Stimulated activated CD4-positive, alpha-beta T cell treated with anti-CD3 and anti-CD28 coated beads, Interleukin-12 subunit alpha, Interleukin-12 subunit beta, amount 100 ng/mL, for 48 hours (primary cell): ENCODE data around the gene GPR55.

ENCODE experiments used
- DNase-seq, 3 donors: peaks; one replicate each; pipeline ENCODE4 v3.0.0-alpha.2; 2020; ENCODE audit warnings: low read depth in 2 of 3, low spot score in 1 of 3

GPR55 gene

DNA sequence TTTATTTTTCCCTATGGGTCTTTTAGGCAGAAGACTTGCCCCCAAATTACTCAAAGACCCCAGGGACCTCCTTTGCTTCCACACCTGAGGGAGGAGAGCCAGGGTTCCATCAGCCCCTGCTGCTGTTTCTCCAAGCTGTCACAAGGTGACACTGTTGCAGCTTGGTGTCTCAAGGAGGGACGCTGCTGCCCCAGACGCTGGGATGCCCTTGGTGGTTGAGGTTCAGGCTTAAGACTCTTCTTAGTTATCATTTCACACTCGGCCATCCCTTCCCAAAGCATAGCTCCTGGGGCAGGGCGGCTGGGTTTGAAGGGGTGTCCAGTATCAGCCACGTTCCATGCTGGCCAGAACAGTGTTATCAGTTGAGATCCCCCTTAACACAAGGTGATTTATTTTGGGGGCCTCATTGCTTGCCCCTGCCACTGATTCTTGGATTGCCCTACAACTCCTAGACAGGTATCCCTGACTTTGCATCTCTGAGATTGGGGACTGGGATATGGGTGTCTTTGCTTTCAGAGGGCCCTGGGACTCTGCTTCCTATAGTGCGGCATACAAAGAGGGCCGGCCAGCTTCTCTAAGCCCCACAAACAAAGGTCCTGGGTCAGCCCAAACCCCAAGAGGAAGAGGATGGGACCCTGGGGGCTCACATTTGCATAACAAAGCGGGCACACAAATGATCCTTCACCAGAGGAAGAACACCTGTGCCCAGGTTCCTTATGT lies 22.7 kb downstream of the GPR55 start:
- DNase-seq: peak; percentile 36 to 60 (median 50)

DNA sequence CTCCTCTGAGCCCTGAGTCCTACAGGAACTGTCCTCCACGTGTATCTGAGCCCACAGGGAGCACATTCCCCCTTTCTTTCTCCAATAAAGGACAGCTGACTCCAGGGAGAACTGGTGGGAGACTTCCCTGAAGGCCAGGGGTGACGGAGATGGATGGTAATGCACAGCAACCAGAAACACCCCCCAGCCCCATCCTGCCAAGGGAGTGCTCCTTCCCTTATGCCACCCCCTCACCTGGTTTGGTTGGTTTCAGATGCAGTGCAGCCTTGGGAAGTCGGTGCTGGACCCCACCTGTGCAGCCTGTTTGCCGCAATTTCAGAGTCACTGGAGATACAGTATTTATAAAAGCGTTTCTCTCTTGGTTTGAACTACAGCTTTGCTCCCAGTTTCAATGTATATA lies 24.0 kb downstream of the GPR55 start:
- no peak for DNase-seq

DNA sequence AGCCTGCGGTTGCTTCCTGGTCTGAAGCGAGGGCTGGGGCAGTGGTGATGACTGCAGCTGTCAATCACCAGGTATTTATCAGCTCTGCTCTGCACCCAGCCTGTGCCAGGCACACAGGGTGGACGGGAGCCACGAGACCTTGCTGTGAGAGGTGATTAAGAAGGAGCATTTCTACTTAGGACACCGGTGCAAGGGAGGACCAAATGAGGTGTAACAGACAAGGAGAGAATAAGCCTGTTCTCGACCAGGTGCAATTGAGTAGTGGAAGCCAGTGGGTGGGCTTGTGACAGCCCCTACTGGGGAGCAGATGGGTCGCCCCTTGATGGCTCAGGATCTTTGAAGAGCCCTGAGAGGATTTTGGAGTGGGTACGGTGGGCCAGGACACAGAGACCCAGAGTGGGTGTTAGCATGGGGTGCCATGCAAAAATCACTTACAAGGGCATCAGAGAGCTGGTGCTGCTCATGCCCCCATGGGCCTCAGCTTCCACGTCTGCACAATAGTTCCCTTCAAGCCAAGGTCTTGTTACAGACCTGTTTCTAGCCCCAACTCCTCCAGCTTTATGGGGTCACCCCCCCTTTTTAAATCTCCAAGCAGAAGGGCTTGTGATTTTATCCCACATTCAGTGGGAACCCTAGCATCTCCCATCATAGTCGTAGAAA lies 24.6 kb downstream of the GPR55 start:
- no peak for DNase-seq

DNA sequence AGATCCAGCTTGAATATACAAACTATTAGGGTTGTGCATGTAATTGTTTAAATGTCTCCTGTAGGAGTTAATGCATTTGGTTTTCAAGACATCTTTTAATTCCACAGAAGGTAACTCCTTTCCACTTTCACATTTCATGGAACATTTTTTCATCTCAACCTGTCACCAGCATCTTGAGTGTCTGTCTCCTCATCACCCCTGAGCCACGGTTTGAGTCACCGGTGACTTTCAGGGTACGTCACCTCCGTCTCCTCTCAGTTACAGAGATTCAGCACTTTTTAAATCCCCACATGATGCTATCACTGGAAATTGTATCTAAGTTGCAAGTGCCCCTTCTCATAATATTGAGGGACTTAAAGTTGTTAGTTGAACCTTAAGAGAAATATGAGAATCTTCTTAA lies 25.3 kb downstream of the GPR55 start:
- peak in 2 of 3 donors; percentile 50 for DNase-seq

DNA sequence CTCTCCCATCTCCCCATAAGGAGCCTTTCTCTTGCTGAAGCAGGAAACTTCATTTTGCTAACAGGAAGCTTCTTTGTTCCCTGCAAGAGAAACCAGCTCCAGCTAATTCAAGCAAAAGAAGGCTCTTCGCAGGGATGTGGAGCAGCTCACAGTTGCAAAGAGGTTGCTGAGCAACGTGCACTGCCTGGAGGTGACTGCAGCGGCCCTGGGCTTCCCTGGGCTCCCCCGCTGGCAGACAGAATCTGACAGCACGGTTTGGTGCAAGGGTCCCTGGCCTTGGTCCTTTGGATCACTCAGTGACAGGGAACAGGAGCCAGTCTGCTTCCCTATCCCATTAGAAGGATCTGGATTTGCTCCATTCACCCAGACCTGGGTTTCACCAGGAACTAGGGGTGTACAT lies 25.8 kb downstream of the GPR55 start:
- DNase-seq: no peak

DNA sequence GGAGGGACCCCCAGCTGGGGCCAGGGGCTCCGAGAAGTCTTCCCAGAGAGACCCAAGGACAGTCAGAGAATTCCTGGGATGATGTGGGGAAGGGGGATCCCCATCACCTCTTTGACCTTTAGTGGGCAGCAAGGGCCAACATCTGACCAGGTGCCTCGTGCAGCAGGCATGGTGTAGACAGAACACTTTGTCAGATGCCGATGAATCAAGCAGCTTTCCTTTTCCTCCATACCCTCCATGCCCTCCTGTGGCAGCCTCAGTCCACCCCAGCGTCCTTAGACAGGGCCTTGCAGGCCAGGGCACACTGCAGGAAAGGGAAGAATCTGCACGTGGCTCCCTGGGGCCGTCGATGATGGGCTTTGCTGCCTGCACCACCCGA lies 26.3 kb downstream of the GPR55 start:
- no peak for DNase-seq

DNA sequence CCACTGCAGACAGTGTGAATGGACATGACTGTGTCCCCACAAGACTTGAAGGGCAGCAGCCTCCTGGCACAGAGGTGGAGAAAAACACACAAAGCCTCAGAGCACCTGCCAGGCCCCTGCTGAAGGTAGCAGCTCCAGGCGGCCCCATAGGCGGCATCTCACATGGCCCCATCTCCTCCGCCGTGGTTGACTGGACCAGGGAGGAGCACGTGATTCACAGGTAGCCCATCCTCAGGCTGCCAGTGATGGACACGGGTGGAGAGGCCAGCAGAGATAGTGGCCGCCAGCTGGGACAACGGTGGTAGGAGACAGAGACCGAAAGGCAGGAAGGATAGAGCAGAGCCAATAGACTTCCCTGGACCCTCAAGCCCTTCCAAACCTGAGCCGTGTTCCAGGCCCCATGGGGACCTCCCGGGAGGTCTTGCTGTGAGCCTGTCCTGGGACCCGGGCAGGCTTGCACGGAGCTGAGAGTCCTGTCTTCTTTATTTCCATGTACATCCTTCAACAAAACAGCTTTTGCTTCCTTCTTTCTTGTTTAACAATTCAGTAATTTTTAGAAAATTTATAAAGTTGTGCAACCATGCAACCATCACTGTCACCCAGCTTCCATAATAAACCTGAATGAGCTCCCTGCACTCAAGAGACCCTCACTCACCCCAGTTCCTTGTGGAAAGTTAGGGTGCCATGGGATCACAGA lies 26.9 kb downstream of the GPR55 start:
- no peak for DNase-seq

DNA sequence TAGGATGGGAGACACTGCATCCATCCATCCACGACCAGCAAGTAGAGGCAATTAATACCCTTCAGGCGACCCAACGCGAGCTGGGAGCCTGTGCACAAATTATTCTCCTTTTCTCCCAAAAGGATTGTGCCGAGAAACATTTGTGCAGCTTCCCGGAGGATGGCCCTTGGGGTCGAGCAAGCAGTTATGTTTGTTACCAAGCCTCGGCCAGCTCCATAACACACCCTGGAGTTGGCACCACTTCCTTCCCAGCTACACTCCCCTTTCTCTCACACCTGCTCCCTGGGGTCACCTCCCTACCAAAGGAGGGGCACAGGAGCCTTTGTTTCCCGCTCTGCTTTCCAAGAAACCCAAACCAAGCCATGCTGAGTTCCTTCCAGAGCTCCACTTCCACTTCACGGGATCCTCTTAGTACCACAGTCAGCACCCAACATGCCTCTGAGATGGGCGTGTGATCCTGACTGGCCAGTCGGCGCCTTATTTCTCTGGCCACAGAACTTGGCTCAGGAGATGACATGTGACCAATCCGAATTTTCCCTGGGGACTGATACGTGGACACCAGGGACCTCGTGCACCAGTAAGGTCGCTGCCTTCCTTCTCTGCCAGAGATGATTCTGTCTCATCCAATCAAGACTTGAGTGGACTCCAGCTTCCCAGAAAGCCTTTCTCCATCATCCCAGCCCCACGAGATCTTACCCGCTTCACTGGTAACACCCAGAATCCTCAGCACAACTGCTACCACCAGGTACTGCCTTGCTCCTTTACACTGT lies 28.5 kb downstream of the GPR55 start:
- no peak for DNase-seq

DNA sequence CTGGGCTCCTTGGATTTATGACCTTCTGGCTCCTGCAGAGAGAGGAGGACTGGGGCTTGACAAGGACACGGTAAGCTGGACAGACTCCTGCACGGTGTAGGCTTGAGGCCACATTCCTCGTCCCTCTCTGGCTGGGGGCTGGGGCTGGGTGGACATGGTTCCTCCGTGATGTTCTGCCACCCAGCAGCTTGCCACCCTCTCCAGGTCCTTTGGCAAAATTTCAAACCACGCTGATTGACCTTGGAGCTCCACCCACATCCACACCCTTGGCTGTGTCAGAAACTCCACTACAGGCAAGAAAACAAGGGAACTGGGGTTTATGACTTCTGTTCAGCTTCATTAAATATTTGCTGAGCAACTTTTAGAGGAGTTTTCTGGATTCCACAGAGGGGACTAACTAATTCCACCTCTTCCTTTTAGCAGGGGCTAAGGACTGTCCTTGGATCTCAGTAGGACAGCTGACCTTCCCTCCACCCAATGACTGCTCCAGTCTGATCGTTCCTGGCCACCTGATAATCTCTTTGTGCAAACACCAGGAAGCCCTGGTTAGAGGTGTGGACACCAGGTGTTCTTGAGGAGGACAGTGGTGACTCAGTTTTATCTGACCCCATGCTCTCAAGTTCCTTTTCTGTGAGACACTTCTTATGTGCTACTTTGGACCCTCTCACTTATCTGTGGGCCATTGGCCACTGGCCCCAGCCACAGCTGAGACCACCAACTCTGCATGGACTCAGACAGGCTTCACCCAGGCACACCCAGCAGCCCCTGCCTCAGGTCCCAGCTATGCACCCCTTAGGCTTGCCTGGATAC lies 29.3 kb downstream of the GPR55 start:
- no peak for DNase-seq

DNA sequence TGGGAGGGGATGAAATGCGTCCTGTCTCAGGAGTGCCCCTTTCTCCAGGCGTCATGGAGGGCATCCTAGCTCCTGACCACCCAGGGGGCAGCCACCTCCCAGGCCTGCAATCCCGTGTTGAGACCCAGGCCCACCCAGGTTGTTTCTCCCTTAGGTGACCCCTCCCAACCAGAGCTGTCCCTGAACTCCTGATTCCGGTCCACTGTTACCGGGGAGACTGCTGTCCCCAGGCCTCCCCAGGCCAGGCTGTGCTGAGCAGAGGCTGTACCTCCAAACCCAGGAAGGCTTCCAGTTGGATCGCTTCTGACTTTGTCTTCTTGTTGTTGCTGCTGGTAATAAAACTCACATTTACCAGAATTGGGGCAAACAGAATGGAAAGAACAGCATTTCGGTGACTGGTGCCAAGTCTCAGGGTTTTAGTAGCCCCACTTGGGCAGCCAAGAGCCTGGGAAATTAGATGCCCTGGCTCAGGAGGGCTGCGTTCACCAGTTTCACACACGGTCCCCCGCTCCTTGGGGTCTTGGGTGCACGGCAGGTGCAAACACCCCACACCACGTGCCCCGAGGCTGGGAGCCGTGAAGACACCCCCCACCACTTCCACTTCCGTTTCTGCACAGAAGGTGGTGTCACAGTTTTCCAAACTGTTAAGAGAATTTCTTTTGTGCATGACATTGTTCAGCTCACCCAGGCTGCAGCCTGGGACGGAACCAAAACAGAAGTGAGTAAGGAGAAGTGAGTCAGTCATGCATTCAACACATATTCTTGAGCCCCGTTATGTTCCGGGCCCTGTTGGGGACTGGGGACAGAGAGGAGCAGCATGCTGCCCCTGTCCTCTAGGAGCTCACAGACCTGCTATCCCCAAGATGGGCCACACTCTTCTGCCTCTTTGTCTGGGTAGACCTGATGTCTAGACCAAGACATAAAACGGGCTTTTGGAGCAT lies 30.9 kb downstream of the GPR55 start:
- no peak for DNase-seq

DNA sequence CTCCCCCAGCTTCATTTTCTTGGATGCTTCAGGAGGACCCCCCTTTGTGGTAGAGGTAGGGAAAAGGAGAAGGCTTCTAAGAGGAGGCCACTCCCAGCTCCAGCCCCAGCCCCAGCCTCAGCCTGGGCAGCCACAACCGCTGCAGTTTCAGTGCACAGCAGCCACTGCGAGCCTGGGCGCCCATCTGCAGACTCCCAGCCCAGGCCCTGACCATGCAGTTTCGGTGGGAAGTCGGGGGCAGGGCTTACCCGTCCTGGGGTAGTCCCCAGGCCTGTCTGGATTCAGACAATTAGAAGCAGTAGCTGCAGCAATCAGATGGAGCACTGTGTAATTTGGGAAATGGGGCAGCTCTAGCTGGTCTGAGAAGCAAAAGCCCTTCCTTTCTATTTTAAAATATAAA lies 31.7 kb downstream of the GPR55 start:
- no peak for DNase-seq

DNA sequence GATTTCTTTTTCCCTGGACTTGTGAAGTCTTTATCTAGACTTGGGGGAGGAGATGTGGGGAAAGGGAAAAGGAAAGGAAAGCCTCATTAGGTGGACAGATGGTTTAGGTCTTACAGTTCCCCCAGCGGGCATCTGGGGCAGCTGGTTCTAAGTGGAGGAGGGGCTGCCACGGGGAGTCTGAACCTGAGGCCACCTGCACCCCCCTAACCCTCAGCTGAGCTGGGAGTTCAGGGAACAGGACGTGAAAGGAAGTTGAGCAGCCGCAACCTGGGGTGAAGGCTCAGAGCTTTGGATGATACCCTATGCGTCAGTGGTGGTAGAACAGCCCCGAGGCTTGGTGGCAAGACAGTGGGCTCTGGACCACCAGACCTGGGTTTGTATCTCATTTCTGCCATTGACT lies 33.5 kb downstream of the GPR55 start:
- no peak for DNase-seq

DNA sequence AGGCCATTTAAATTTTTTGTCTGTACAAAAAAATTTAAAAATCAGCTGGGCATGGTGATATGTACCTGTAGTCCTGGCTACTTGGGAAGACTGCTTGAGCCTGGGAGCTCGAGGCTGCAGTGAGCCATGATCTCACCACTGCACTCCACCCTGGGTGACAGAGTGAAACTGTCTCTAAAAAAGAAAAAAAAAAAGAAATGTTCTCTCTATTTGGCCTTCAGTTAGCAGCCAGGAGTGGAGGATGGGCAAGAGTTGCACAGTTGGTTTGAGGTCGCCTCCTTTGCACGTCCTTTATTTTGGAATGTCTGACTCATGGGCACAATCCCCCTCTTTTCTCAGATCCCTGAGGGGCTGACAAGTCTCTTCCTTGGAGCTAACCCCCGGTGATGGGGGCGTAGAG lies 34.0 kb downstream of the GPR55 start:
- no peak for DNase-seq

DNA sequence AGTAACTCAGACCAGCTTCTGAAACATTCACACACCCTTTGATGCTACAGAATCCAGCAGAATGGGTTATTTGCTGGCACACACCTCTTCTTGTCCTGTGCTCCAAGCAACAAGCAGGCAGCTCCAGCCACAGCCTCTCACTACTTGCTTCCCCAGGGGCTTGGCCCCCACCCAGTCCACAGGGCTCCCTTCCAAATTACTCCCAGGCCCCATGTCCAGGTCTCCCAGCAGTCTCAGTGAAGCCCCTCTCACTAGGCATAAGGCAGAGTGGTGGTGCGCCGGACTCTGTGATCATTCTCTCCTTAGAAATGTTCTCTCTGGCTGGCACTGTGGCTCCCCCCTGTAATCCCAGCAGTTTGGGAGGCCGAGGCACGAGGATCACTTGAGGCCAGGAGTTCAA lies 34.4 kb downstream of the GPR55 start:
- DNase-seq: no peak

DNA sequence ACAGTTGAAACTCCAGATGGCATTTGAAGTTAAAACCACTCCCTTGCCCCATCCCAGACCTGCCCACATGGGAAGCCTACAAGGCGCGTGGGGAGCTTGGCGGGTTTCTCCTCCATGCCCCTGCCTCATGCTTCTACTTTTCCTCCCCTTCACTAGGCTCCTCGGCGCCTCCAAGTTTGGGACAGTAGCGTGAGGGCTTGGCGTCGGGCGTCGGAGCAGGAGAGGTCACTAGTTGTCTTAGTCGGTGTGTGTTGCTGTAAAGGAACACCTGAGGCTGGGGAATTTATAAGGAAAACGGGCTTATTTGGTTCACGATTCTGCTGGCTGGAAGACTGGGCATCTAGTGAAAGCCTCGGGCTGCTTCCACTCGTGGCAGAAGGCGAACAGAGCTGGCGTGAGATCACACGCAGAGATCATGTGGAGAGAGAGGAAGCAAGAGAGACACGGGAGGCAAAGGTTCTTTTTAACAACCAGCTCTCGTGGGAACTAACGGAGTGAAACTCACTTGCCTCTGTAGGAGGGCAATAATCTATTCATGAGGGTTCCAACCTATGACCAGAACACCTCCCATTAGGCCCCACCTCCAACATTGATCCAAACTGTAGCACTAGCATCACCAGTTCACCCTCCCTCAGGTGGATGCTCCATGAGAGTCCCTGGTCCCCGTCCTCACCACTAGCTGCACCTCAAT lies 35.0 kb downstream of the GPR55 start:
- no peak for DNase-seq

DNA sequence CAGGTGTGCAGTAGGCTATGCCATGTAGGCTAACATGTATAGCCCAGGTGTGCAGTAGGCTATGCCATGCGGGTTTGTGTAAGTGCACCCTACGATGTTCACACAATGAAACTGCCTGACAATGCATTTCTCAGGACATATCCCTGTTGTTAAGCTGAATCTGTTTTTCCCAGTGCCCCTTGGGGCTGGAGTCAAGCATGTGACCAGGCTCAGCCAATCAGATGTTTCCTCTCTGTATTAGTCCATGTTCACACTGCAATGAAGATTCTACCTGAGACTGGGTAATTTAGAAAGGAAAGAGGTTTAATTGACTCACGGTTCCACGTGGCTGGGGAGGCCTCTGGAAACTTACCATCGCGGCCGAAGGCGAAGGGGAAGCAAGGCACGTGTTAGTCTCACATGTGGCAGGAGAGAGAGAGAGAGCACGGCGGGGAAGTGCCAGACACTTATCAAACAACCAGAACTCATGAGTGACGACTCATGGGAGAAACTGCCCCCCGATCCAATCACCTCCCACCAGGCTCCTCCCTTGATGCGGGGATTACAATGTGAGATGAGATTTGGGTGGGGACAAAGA lies 36.1 kb downstream of the GPR55 start:
- no peak for DNase-seq

DNA sequence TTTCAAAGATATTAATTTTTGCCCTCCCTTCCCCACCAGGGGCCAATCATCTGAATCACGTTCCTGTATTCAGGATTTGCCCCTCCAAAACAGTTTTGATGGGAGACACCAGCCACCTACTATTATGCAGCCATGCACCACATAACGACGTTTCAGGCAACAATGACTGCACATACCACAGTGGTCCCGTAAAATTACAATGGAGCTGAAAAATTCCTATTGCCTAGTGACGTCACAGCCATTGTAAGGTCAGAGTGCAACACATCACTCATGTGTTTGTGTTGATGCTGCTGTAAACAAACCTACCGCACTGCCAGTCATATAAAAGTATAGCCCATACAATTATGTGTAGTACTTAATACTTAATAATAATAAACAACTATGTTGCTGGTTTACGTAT lies 37.7 kb downstream of the GPR55 start:
- DNase-seq: no peak

DNA sequence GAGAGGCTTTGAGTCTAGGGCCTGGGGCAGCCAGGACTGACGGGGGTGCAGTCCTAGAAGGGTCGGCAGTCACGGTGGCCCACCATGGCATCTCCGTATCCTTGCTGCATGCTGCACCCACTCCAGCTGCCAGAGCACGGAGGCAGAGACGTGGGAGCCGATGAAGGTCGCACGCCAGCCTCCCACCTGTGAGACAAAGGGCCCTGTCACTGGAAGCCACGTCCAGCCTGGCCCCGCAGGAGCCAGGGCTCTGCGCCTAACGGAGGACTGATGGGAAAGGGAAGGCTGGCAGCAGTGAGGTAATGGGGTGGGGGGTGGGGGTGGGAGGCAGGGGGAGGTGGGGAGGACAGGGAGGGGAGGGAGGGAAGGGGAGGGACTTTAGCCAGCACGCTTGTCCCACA lies 38.4 kb downstream of the GPR55 start:
- no peak for DNase-seq

DNA sequence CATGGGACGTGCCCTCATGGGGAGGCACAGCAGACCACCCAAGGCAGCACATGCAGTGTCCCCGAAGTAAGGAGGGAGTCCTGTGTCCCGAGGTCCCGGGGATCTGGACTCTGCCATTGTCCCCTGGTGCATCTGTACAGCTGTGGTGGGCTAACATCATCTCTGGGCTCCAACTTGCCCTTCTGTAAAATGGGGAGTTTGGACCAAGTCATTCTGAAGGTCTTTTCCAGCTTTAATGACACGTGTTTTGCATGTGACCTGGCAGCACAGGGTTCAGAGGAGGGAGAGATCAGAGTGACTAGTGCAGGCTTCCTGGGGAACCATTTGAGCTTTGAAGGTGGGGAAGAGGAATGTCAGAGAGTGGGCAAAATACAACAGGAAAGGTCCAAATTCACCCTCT lies 38.8 kb downstream of the GPR55 start:
- no peak for DNase-seq
